GM12878 (cell line): ENCODE measurements around the gene USP21. TPM values are rescaled to one million over a fixed set of nuclear protein-coding genes. Genes with fewer than 3 reads are reported as not detected.

Experiments
- ATAC-seq: fragments of 200-7000 bp; cut with Tn5 transposase; 3 replicates; pipeline ENCODE4 v1.9.1; 2020; ENCODE audit warnings: mild to moderate bottlenecking, moderate library complexity
- BruUV-seq: library from RNA; stranded (reverse); fragments of 400-500 nt; replicated peaks from 2 replicates; lab custom pipeline; 2021; lab: Mats Ljungman, UMichigan
- CTCF ChIA-PET: fragments of 300-600 bp; sonication (Branson Sonifier 250); formaldehyde crosslinking; extraction: SDS; loops from one replicate; lab custom pipeline; 2021; ENCODE audit warnings: inconsistent platforms; lab: Yijun Ruan, JAX
- POLR2A ChIA-PET: fragments of 350-600 bp; formaldehyde crosslinking; extraction: SDS; loops from one replicate; lab custom pipeline; 2021; ENCODE audit warnings: inconsistent platforms; lab: Charles Lee
- RAD21 ChIA-PET: fragments of 300-600 bp; sonication (Branson Sonifier 250); formaldehyde crosslinking; loops from one replicate; lab custom pipeline; 2023; ENCODE audit warnings: antibody characterized with exemption; ENCODE audit not compliant: unreplicated experiment; lab: Charles Lee
- SMC1A ChIA-PET: fragments of 300-600 bp; sonication (Branson Sonifier 250); formaldehyde crosslinking; loops from one replicate; lab custom pipeline; 2023; ENCODE audit not compliant: unreplicated experiment, uncharacterized antibody; lab: Charles Lee
- DNase-seq: peaks from one replicate; pipeline ENCODE4 v3.0.0-alpha.2; 2011; ENCODE audit warnings: low read depth, low spot score
- FAIRE-seq: peaks from 3 replicates; lab custom pipeline; 2011; peaks lifted over from hg19 to GRCh38; lab: Jason Lieb, UNC
- H2AFZ ChIP-seq: 2 replicates; pipeline ENCODE4 v1.6.0; 2011; ENCODE audit warnings: low read depth, low read length, control low read depth; ENCODE audit not compliant: control insufficient read depth
- H3K27ac ChIP-seq: 2 replicates; pipeline ENCODE4 v1.5.1; 2011; ENCODE audit warnings: control low read depth; ENCODE audit not compliant: control insufficient read depth, insufficient read depth
- H3K27me3 ChIP-seq, 2 experiments: replicated peaks in 1 of 2; 2 replicates each; pipeline versions ENCODE4 v1.6.0 to v1.6.1; 2011; ENCODE audit warnings: low read length in 1 of 2; ENCODE audit not compliant: control insufficient read depth in 2 of 2, insufficient read depth in 2 of 2
- H3K36me3 ChIP-seq, 2 experiments: 2 replicates each; pipeline ENCODE4 v1.5.1; 2011; ENCODE audit warnings: low read length in 1 of 2; ENCODE audit not compliant: control insufficient read depth in 2 of 2, insufficient read depth in 2 of 2
- H3K4me1 ChIP-seq: 2 replicates; pipeline ENCODE4 v1.6.1; 2011; ENCODE audit warnings: mild to moderate bottlenecking, low read length, moderate library complexity, mixed read lengths; ENCODE audit not compliant: control insufficient read depth, insufficient read depth
- H3K4me2 ChIP-seq: 2 replicates; pipeline ENCODE4 v1.6.0; 2011; ENCODE audit warnings: control low read depth; ENCODE audit not compliant: control insufficient read depth, insufficient read depth
- H3K4me3 ChIP-seq: fragments of 200-600 bp; sonication (generic); 2 replicates; pipeline ENCODE4 v1.5.1; 2016
- H3K79me2 ChIP-seq: 2 replicates; pipeline ENCODE4 v1.6.0; 2011; ENCODE audit warnings: low read length; ENCODE audit not compliant: control insufficient read depth, insufficient read depth
- H3K9ac ChIP-seq: 2 replicates; pipeline ENCODE4 v1.8.0; 2011; ENCODE audit warnings: low read length, control low read depth, mixed read lengths; ENCODE audit not compliant: control insufficient read depth, insufficient read depth
- H3K9me3 ChIP-seq: replicated peaks from 3 replicates; pipeline ENCODE4 v1.5.1; 2011; ENCODE audit warnings: mild to moderate bottlenecking, low read length; ENCODE audit not compliant: control insufficient read depth, insufficient read depth
- H4K20me1 ChIP-seq: 2 replicates; pipeline ENCODE4 v1.6.0; 2011; ENCODE audit not compliant: control insufficient read depth, insufficient read depth
- ETV6 ChIP-seq, 2 experiments: fragments of 450-650 bp in 1 of 2; IDR thresholded peaks in 1 of 2; conservative IDR thresholded peaks in 1 of 2; 2 replicates each; pipeline ENCODE4 v1.6.1; 2014; ENCODE audit warnings: antibody characterized with exemption in 1 of 2, borderline replicate concordance in 1 of 2, low read depth in 1 of 2, mild to moderate bottlenecking in 1 of 2, moderate library complexity in 1 of 2
- MTA3 ChIP-seq: IDR thresholded peaks from 2 replicates; pipeline ENCODE4 v1.6.1; 2012; ENCODE audit warnings: low read length, inconsistent platforms, borderline replicate concordance
- PAX5 ChIP-seq: IDR thresholded peaks from 2 replicates; pipeline ENCODE4 v1.6.1; 2011; ENCODE audit warnings: low read depth, low read length, borderline replicate concordance
- SRF ChIP-seq, 2 experiments: IDR thresholded peaks; 2 replicates each; pipeline ENCODE4 v1.6.1; 2011; ENCODE audit warnings: low read depth in 2 of 2, low read length in 2 of 2, mild to moderate bottlenecking in 1 of 2, moderate library complexity in 1 of 2
- ZNF622 ChIP-seq: fragments of 450-650 bp; IDR thresholded peaks from 2 replicates; pipeline ENCODE4 v1.6.1; 2017; ENCODE audit warnings: mild to moderate bottlenecking, inconsistent platforms
- WGBS: methylation state at CpG from one replicate; pipeline ENCODE4 v1.1.6; 2016; ENCODE audit warnings: low lambda C conversion rate; ENCODE audit not compliant: insufficient replicate concordance, insufficient coverage; ENCODE audit errors: missing lambda C conversion rate; 5-methylcytosine and 5-hydroxymethylcytosine counted together
- in situ Hi-C: fragments of 300-500 bp; cut with MboI; formaldehyde crosslinking; loops from 9 replicates; pipeline ENCODE4 v1.14.3; 2018; ENCODE audit warnings: mixed read lengths
- intact Hi-C: fragments of 100-400 bp; cut with micrococcal nuclease; formaldehyde crosslinking; loops from one replicate; pipeline ENCODE4 v1.14.2; 2022; ENCODE audit not compliant: unreplicated experiment
- polyA plus RNA-seq, 11 experiments: library from polyadenylated mRNA; depleted of rRNA in 4 of 11; unstranded in 6 of 11; stranded (reverse) in 5 of 11; fragments of >200 nt; fragmentation: Nextera tagmentation in 4 of 11; fragmentation: Illumina TruSeq in 1 of 11; extraction: Ambion mirVana in 4 of 11; extraction: Trizol in 1 of 11; gene quantifications; 1 replicate in 1 of 11; 2 replicates in 10 of 11; pipeline versions ENCODE4 v1.2.1 to v1.2.3, GENCODE V29; 2011 to 2016; ENCODE audit warnings: inconsistent platforms in 2 of 11, missing spikeins in 2 of 11, low read depth in 1 of 11
- total RNA-seq, 4 experiments: library from RNA; depleted of rRNA in 3 of 4; stranded (reverse); fragments of >200 nt in 3 of 4; fragmentation: Illumina TruSeq in 1 of 4; extraction: Trizol in 1 of 4; gene quantifications; 2 replicates each; pipeline versions ENCODE4 v1.2.1 to v1.2.3, GENCODE V29; 2013 to 2021

The USP21 gene
- total and polyA plus RNA-seq, 10 of the 15 experiments (the other 5 are each of a cell fraction or from before 2014, with no cell fraction given) = 3.2 to 28.6 (median 16.6) TPM

DNA sequence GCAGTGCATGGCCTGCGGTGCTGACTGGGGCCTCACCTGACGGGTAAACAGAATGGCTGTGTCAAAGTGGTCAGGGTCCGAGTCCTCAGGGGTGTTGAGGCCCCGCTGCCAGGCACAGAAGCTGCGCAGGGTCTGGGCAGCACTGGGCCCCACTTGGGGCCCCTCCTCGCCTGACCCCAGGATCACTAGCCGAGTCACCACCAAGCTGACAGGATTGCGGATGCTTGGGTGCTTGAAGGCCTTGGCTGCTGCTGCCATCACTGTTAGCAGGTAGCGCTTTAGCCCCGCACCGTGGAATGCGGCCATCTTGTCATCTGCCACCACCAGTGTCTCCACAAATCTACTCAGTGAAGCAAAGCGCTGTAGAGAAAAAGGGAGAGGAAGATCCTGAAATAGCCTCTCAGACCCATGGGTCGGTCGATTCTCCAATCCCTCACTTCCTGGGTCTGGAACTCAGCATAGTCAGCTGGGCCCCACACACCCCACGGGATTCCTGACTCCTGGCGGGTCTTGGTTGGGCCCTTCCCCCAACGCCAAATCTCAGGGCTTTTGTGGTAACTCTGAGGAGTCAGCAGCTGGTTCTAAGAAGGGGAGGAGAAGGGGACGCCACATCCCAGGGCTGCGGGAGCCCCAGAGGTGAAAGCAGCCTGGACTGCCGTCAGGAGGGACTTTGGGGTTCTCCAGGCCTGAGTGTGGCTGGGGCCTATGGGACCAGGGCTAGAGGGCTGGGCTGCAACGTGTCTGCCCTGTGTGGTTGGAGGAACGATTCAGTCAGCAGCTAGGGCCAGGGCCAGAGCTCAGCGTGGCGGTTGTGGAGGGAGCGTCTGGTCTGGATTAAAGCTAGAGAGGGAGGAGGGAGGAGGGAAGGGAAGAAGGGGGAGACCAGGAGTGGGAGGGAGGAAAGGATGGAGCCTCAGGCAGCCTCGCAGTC, 37.5 kb downstream of the USP21 start:
- ATAC-seq (no peak), DNase-seq (no peak), FAIRE-seq (no peak)
- no peak overlapping the region for H3K4me3 ChIP-seq
- peaks cover 30% of the 10 kb centered on the region for H3K4me1 ChIP-seq
- no peaks in the 10 kb centered on the region for H3K9me3 ChIP-seq
- TF ChIP-seq ZNF622 (no peak), SRF (IDR thresholded peaks at IDR 0.05; ENCODE audit: low read depth in 2 of 2, low read length in 2 of 2) (no peak), MTA3 (no peak), PAX5 (no peak), ETV6 (conservative IDR thresholded peaks at IDR 0.05 in 1 of 2, IDR thresholded peaks at IDR 0.05 in 1 of 2; ENCODE audit: borderline replicate concordance in 1 of 2, low read depth in 1 of 2) (no peak)
- intact Hi-C loops = no loop called here
- RAD21 ChIA-PET = no interaction called here
- H3K4me2 ChIP-seq = no peak overlapping the region
- 75% methylated on average over 27 of the region's 27 CpGs for WGBS
- in situ Hi-C loops = loop anchor here (10.0 kb wide), 1 partner anchor 548 kb away; the partner anchor contains the start of gene DUSP12
- SMC1A ChIA-PET = no interaction called here
- no peak overlapping the region for H2AFZ ChIP-seq
- no peak overlapping the region for H3K27ac ChIP-seq
- no peak overlapping the region for H3K9ac ChIP-seq
- CTCF ChIA-PET = interaction anchor here (6.0 kb wide), 1 partner anchor 15 kb away, joined by 69 read pairs; no protein-coding TSS in a partner anchor
- 0 out of 2 replicates have a peak, but pooled peaks cover under 1% of the 10 kb centered on the region for H3K79me2 ChIP-seq
- no peaks in the 10 kb centered on the region for H4K20me1 ChIP-seq
- no peaks in the 10 kb centered on the region for H3K27me3 ChIP-seq
- BruUV-seq = no TSS peak
- H3K36me3 ChIP-seq = no peaks in the 10 kb centered on the region
- POLR2A ChIA-PET = interaction anchor here (1.0 kb wide), 1 partner anchor 10 kb away, joined by 4 read pairs; no protein-coding TSS in a partner anchor
